CD4-positive, alpha-beta T cell (primary cell): Measurements from ENCODE around the gene HSPB1. TPM values are rescaled to one million over a fixed set of nuclear protein-coding genes. Genes with fewer than 3 reads are reported as not detected.

Experiments
- ATAC-seq: fragments of 200-7000 bp; cut with Tn5 transposase; one replicate; pipeline ENCODE4 v1.10.0; 2022; ENCODE audit warnings: mild to moderate bottlenecking; ENCODE audit not compliant: poor library complexity
- CTCF ChIA-PET: fragments of 350-600 bp; sonication (Branson Sonifier 250); formaldehyde crosslinking; loops from one replicate; lab custom pipeline; 2021; ENCODE audit warnings: antibody characterized with exemption, inconsistent platforms; lab: Charles Lee
- POLR2A ChIA-PET: fragments of 350-600 bp; sonication (Branson Sonifier 250); formaldehyde crosslinking; loops from one replicate; lab custom pipeline; 2021; ENCODE audit warnings: antibody characterized with exemption, inconsistent platforms; lab: Charles Lee
- DNase-seq, 14 experiments: peaks; one replicate each; pipeline ENCODE4 v3.0.0-alpha.2; 2013 to 2020; ENCODE audit warnings: mixed read lengths in 2 of 14
- H3K27ac ChIP-seq, 2 donors: one replicate each; pipeline versions ENCODE4 v1.5.1 to v1.7.0; 2013; ENCODE audit warnings: low read length in 2 of 2, low read depth in 1 of 2, mild to moderate bottlenecking in 1 of 2
- H3K27me3 ChIP-seq, 2 experiments: 1 replicate in 1 of 2; 2 replicates in 1 of 2; pipeline versions ENCODE4 v1.6.1 to v1.7.0; 2013; ENCODE audit warnings: low read length in 2 of 2, control low read depth in 1 of 2, mild to moderate bottlenecking in 1 of 2, moderate library complexity in 1 of 2; ENCODE audit not compliant: insufficient read depth in 2 of 2, control insufficient read depth in 1 of 2
- H3K36me3 ChIP-seq: one replicate; pipeline ENCODE4 v1.6.1; 2013; ENCODE audit warnings: low read length, control low read depth; ENCODE audit not compliant: insufficient read depth
- H3K4me1 ChIP-seq: one replicate; pipeline ENCODE4 v1.6.1; 2013; ENCODE audit warnings: low read length, control low read depth; ENCODE audit not compliant: insufficient read depth
- H3K4me3 ChIP-seq: one replicate; pipeline ENCODE4 v1.5.1; 2013; ENCODE audit warnings: mild to moderate bottlenecking, low read length, moderate library complexity
- H3K9me3 ChIP-seq, 2 experiments: 1 replicate in 1 of 2; 2 replicates in 1 of 2; pipeline versions ENCODE4 v1.6.1 to v1.7.0; 2013; ENCODE audit warnings: low read length in 2 of 2, mild to moderate bottlenecking in 2 of 2, control low read depth in 1 of 2, moderate library complexity in 1 of 2; ENCODE audit not compliant: control insufficient read depth in 1 of 2, insufficient read depth in 1 of 2
- H3K27ac Mint-ChIP-seq: one replicate; pipeline ENCODE4 v1.8.0; 2020; ENCODE audit warnings: mixed read lengths
- H3K27me3 Mint-ChIP-seq: one replicate; pipeline ENCODE4 v1.8.0; 2021; ENCODE audit warnings: mixed read lengths
- H3K36me3 Mint-ChIP-seq: one replicate; pipeline ENCODE4 v1.8.0; 2021; ENCODE audit warnings: low read depth, mixed read lengths
- H3K4me1 Mint-ChIP-seq: one replicate; pipeline ENCODE4 v1.8.0; 2021; ENCODE audit warnings: low read depth, mixed read lengths
- H3K4me3 Mint-ChIP-seq: one replicate; pipeline ENCODE4 v1.8.0; 2020; ENCODE audit warnings: mild to moderate bottlenecking, mixed read lengths
- H3K9me3 Mint-ChIP-seq: one replicate; pipeline ENCODE4 v1.8.0; 2020; ENCODE audit warnings: mixed read lengths
- intact Hi-C, 2 experiments: fragments of 100-400 bp; cut with DNase I in 1 of 2; cut with micrococcal nuclease in 1 of 2; formaldehyde crosslinking; loops; one replicate each; pipeline versions ENCODE4 v1.15.1 to v1.9.0; 2023 to 2025; cut with DNase I, micrococcal nuclease
- total RNA-seq, 174 experiments: library from RNA in 2 of 174; stranded (reverse) in 2 of 174; gene quantifications; one replicate each; pipeline ENCODE4 v1.2.3 and lab custom pipeline; 2021 to 2026
- TF ChIP-seq, protein P1 (sequence below): fragments of 200-600 bp; IDR thresholded peaks from one replicate; pipeline ENCODE4 v1.8.0; 2022; ENCODE audit warnings: antibody characterized with exemption, mild to moderate bottlenecking

HSPB1 gene
- total RNA-seq, 2 experiments from 2014 or later: 38.0 to 38.6 TPM

DNA sequence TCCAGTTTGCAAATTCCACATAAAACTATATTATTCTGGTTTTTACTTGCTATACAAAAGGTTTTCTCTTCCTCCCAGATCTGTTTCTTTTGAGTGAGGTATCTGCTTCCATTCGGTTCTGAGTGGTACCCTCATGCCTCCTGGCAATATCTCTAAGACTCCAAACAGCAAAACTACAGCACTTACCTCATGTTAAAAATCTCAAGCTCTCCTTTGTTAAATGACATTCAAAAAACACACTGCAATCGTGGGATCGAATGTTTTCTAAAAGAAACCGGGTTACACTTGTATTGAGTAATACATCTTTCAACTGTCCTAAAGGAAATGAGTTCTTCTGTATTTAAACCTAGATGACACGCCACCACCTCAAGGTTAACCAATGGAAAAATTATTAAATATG lies 45.2 kb downstream of the HSPB1 start:
- H3K9me3 Mint-ChIP-seq: no peaks in the 10 kb centered on the region
- no peaks in the 10 kb centered on the region for H3K27me3 Mint-ChIP-seq
- intact Hi-C loops: no loop called here
- peaks cover 86% of the 10 kb centered on the region for H3K36me3 Mint-ChIP-seq
- no peak overlapping the region for H3K4me3 ChIP-seq
- H3K27me3 ChIP-seq: no peaks in the 10 kb centered on the region
- DNase-seq: no peak
- H3K9me3 ChIP-seq: no peaks in the 10 kb centered on the region
- no peak overlapping the region for H3K27ac ChIP-seq
- CTCF ChIA-PET: interaction anchor here (0.7 to 1.3 kb wide), 3 partner anchors 22 to 1683 kb away, joined by 3 to 4 read pairs (median 3); no protein-coding TSS in a partner anchor
- TF ChIP-seq, protein P1, sequence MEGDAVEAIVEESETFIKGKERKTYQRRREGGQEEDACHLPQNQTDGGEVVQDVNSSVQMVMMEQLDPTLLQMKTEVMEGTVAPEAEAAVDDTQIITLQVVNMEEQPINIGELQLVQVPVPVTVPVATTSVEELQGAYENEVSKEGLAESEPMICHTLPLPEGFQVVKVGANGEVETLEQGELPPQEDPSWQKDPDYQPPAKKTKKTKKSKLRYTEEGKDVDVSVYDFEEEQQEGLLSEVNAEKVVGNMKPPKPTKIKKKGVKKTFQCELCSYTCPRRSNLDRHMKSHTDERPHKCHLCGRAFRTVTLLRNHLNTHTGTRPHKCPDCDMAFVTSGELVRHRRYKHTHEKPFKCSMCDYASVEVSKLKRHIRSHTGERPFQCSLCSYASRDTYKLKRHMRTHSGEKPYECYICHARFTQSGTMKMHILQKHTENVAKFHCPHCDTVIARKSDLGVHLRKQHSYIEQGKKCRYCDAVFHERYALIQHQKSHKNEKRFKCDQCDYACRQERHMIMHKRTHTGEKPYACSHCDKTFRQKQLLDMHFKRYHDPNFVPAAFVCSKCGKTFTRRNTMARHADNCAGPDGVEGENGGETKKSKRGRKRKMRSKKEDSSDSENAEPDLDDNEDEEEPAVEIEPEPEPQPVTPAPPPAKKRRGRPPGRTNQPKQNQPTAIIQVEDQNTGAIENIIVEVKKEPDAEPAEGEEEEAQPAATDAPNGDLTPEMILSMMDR: no peak
- peaks cover 73% of the 10 kb centered on the region for H3K4me1 Mint-ChIP-seq
- H3K4me1 ChIP-seq: peaks cover 37% of the 10 kb centered on the region
- POLR2A ChIA-PET: no interaction called here
- no peak overlapping the region for H3K4me3 Mint-ChIP-seq
- peak overlapping the region; percentile 18 for H3K27ac Mint-ChIP-seq
- no peak for ATAC-seq
- H3K36me3 ChIP-seq: peaks cover 50% of the 10 kb centered on the region

DNA sequence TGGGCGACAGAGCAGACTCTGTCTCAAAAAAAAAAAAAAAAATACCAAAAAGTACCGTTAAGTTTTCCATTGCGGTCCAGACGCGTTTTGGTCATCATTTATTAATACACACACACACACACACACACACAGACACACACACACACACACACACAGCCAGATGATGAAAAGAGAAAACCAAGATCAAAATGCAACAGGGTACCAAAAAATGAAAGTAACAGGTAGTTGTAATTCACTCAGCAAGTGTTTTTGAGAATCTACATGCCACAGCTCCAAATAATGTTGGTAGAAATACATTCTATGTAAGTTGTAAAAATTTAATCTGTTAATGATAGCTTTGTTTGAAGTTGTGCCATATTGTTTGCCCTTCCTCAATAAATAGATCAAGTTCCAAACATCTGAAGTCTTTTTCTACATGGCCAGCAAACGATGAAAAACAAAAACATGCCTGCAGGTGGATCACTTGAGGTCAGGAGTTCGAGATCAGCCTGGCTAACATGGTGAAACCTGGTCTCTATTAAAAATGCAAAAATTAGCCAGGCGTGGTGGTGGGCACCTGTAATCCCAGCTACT lies 46.9 kb downstream of the HSPB1 start:
- Mint-ChIP-seq H3K4me1 (peaks cover 67% of the 10 kb centered on the region), H3K27me3 (no peaks in the 10 kb centered on the region), H3K27ac (no peak overlapping the region), H3K4me3 (no peak overlapping the region), H3K9me3 (no peaks in the 10 kb centered on the region), H3K36me3 (peaks cover 72% of the 10 kb centered on the region)
- intact Hi-C loops: no loop called here
- TF ChIP-seq, protein P1: no peak
- ATAC-seq (no peak), DNase-seq (no peak)
- no peaks in the 10 kb centered on the region for H3K27me3 ChIP-seq
- no peak overlapping the region for H3K4me3 ChIP-seq
- no peak overlapping the region for H3K27ac ChIP-seq
- peaks cover 37% of the 10 kb centered on the region for H3K36me3 ChIP-seq
- peaks cover 51% of the 10 kb centered on the region for H3K4me1 ChIP-seq
- H3K9me3 ChIP-seq: no peaks in the 10 kb centered on the region
- ChIA-PET CTCF (interaction anchor here (1.4 kb wide), 1 partner anchor 35 kb away, joined by 7 read pairs; no protein-coding TSS in a partner anchor), POLR2A (interaction anchor here (1.2 to 1.9 kb wide), 2 partner anchors 10 to 31 kb away, joined by 5 to 6 read pairs; partner anchors contain the start of gene YWHAG)

DNA sequence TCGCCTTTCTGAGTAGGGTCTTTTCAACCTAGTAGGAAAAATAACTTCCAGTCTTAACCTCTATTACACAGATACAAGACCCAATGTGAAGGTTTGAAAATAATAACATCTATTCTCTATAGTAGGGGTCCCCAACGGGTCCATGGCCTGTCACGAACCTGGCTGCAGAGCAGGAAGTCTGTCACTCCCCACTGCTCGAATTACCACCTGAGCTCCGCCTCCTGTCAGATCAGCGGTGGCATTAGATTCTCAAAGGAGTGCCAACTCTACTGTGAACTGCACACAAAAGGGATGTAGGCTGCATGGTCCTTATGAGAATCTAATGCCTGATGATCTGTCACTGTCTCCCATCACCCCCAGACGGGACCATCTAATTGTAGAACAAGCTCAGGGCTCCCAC lies 48.9 kb downstream of the HSPB1 start:
- Histone ChIP-seq H3K27ac (no peak overlapping the region), H3K36me3 (peaks cover 30% of the 10 kb centered on the region), H3K4me3 (no peak overlapping the region), H3K9me3 (no peaks in the 10 kb centered on the region), H3K4me1 (peaks cover 51% of the 10 kb centered on the region), H3K27me3 (no peaks in the 10 kb centered on the region)
- Mint-ChIP-seq H3K9me3 (no peaks in the 10 kb centered on the region), H3K4me1 (peaks cover 74% of the 10 kb centered on the region), H3K4me3 (peak overlapping the region; percentile 46), H3K36me3 (peaks cover 71% of the 10 kb centered on the region), H3K27ac (peak overlapping the region; percentile 4), H3K27me3 (no peaks in the 10 kb centered on the region)
- TF ChIP-seq, protein P1: no peak
- CTCF ChIA-PET: interaction anchor here (1.2 kb wide), 1 partner anchor 37 kb away, joined by 3 read pairs; no protein-coding TSS in a partner anchor
- no peak for DNase-seq
- POLR2A ChIA-PET: interaction anchor here (1.3 kb wide), 1 partner anchor 437 kb away, joined by 3 read pairs; the partner anchor contains the start of gene POR
- intact Hi-C loops: no loop called here
- ATAC-seq: no peak
